Prostate gland (tissue), 2 donors: ENCODE data around the gene PDE7B.

ENCODE experiments used
- POLR2A ChIP-seq: fragments of 450-650 bp; IDR thresholded peaks from one replicate; pipeline ENCODE4 v1.6.1; 2016; ENCODE audit warnings: antibody characterized with exemption, mild to moderate bottlenecking
- TF ChIP-seq, protein P1 (sequence below), 4 experiments: fragments of 200-600 bp in 2 of 4; fragments of 450-650 bp in 2 of 4; sonication (generic) in 2 of 4; IDR thresholded peaks; 1 replicate in 3 of 4; 2 replicates in 1 of 4; pipeline ENCODE4 v1.5.1; 2016 to 2019; ENCODE audit warnings: antibody characterized with exemption in 4 of 4, mild to moderate bottlenecking in 2 of 4, moderate library complexity in 2 of 4

- TF ChIP-seq, protein P1, sequence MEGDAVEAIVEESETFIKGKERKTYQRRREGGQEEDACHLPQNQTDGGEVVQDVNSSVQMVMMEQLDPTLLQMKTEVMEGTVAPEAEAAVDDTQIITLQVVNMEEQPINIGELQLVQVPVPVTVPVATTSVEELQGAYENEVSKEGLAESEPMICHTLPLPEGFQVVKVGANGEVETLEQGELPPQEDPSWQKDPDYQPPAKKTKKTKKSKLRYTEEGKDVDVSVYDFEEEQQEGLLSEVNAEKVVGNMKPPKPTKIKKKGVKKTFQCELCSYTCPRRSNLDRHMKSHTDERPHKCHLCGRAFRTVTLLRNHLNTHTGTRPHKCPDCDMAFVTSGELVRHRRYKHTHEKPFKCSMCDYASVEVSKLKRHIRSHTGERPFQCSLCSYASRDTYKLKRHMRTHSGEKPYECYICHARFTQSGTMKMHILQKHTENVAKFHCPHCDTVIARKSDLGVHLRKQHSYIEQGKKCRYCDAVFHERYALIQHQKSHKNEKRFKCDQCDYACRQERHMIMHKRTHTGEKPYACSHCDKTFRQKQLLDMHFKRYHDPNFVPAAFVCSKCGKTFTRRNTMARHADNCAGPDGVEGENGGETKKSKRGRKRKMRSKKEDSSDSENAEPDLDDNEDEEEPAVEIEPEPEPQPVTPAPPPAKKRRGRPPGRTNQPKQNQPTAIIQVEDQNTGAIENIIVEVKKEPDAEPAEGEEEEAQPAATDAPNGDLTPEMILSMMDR (IDR thresholded peaks at IDR 0.05), result no peak
- no peak for TF ChIP-seq POLR2A
Measured at GRCh38 chr6:136157743-136158142, 306.2 kb downstream of the PDE7B start.
